HuH-7.5 (cell line): ENCODE results near the gene PRDM16.

Source experiments
- DNase-seq: peaks from one replicate; pipeline ENCODE4 v3.0.0; 2011; ENCODE audit warnings: low spot score

The PRDM16 gene

GRCh38 chr1:3124246-3124645, 55.2 kb downstream of the PRDM16 start:
- no peak for DNase-seq

GRCh38 chr1:3125078-3125477, 56.1 kb downstream of the PRDM16 start:
- no peak for DNase-seq

GRCh38 chr1:3125546-3126368, 56.8 kb downstream of the PRDM16 start:
- no peak for DNase-seq

GRCh38 chr1:3126756-3127678, 58.0 kb downstream of the PRDM16 start:
- no peak for DNase-seq

GRCh38 chr1:3127738-3128137, 58.7 kb downstream of the PRDM16 start:
- no peak for DNase-seq

- DNase-seq: no peak
These were observed 59.6 kb downstream of the PRDM16 start for GRCh38 chr1:3128431-3129132.

GRCh38 chr1:3129133-3129490, 60.1 kb downstream of the PRDM16 start:
- no peak for DNase-seq

- DNase-seq: no peak
These were observed 61.3 kb downstream of the PRDM16 start for GRCh38 chr1:3130268-3130667.

GRCh38 chr1:3132660-3133059, 63.7 kb downstream of the PRDM16 start:
- DNase-seq: no peak

- peak; percentile 57 for DNase-seq
These were observed 64.7 kb downstream of the PRDM16 start for GRCh38 chr1:3133686-3134085.

- no peak for DNase-seq
These were observed 65.5 kb downstream of the PRDM16 start for GRCh38 chr1:3134381-3135072.

- no peak for DNase-seq
These were observed 66.2 kb downstream of the PRDM16 start for GRCh38 chr1:3135073-3135702.

- no peak for DNase-seq
These were observed 66.9 kb downstream of the PRDM16 start for GRCh38 chr1:3135744-3136455.

- no peak for DNase-seq
These were observed 67.5 kb downstream of the PRDM16 start for GRCh38 chr1:3136532-3136931.

- no peak for DNase-seq
These were observed 68.4 kb downstream of the PRDM16 start for GRCh38 chr1:3137111-3138100.

GRCh38 chr1:3138623-3139151, 69.7 kb downstream of the PRDM16 start:
- DNase-seq: no peak

GRCh38 chr1:3139451-3139852, 70.4 kb downstream of the PRDM16 start:
- peak; percentile 59 for DNase-seq

GRCh38 chr1:3139871-3140361, 70.9 kb downstream of the PRDM16 start:
- no peak for DNase-seq

- DNase-seq: no peak
These were observed 71.4 kb downstream of the PRDM16 start for GRCh38 chr1:3140437-3140836.
